GM18951 (cell line): Measurements from ENCODE around the gene CTTN.
"Not testable (repeated sequence)": the region's sequence is repeated elsewhere in the genome, so short reads cannot be mapped to it uniquely, and the experiment has no call there.

Experiments used
- POLR2A ChIP-seq: IDR thresholded peaks from 4 replicates; pipeline ENCODE4 v1.6.1; 2011; ENCODE audit warnings: mild to moderate bottlenecking; ENCODE audit not compliant: insufficient read length, insufficient read depth; ENCODE audit errors: extremely low read depth
- in situ Hi-C: fragments of 300-500 bp; cut with MboI; formaldehyde crosslinking; loops from one replicate; pipeline ENCODE4 v1.12.0; 2022; ENCODE audit warnings: low sequenced_read_pairs, mixed read lengths, inconsistent platforms; ENCODE audit not compliant: unreplicated experiment

The CTTN gene

GRCh38 chr11:70384566-70385152 is 13.7 kb upstream of the CTTN start:
- in situ Hi-C loops = no loop called here
- no peak for TF ChIP-seq POLR2A

GRCh38 chr11:70387564-70387963 is 10.8 kb upstream of the CTTN start:
- in situ Hi-C loops = no loop called here
- no peak for TF ChIP-seq POLR2A

GRCh38 chr11:70389201-70389600 is 9.1 kb upstream of the CTTN start:
- in situ Hi-C loops = no loop called here
- TF ChIP-seq POLR2A = no peak

- in situ Hi-C loops = not testable (repeated sequence)
Observed at GRCh38 chr11:70390882-70391281, 7.4 kb upstream of the CTTN start.

- TF ChIP-seq POLR2A = no peak
- in situ Hi-C loops = no loop called here
Observed at GRCh38 chr11:70394211-70394950, 3.9 kb upstream of the CTTN start.

- TF ChIP-seq POLR2A = no peak
- in situ Hi-C loops = no loop called here
Observed at GRCh38 chr11:70397336-70397982, 870 bp upstream of the CTTN start.

GRCh38 chr11:70398834-70399680 is 728 bp downstream of the CTTN start:
- in situ Hi-C loops = no loop called here
- TF ChIP-seq POLR2A = no peak

GRCh38 chr11:70399681-70400112 is 1.4 kb downstream of the CTTN start:
- no peak for TF ChIP-seq POLR2A
- in situ Hi-C loops = no loop called here

GRCh38 chr11:70400643-70401042 is 2.3 kb downstream of the CTTN start:
- in situ Hi-C loops = no loop called here
- TF ChIP-seq POLR2A = no peak

- in situ Hi-C loops = no loop called here
- TF ChIP-seq POLR2A = no peak
Observed at GRCh38 chr11:70402016-70402415, 3.7 kb downstream of the CTTN start.

- in situ Hi-C loops = no loop called here
- no peak for TF ChIP-seq POLR2A
Observed at GRCh38 chr11:70402685-70403084, 4.4 kb downstream of the CTTN start.

- no peak for TF ChIP-seq POLR2A
- in situ Hi-C loops = no loop called here
Observed at GRCh38 chr11:70404244-70404643, 5.9 kb downstream of the CTTN start.

- no peak for TF ChIP-seq POLR2A
- in situ Hi-C loops = no loop called here
Observed at GRCh38 chr11:70405679-70406395, 7.5 kb downstream of the CTTN start.
